WERI-Rb-1 (cell line): Measurements from ENCODE around the gene EMILIN2.
A peak's percentile ranks its signal among the peaks of the same experiment; 100 is the strongest.

Experiments
- DNase-seq: peaks from one replicate; pipeline ENCODE4 v3.0.0-alpha.2; 2020
- H3K27ac ChIP-seq: fragments of 250-450 bp; sonication (Bioruptor Pico); 2 replicates; pipeline ENCODE4 v1.5.1; 2020; ENCODE audit warnings: mild to moderate bottlenecking, moderate library complexity
- H3K27me3 ChIP-seq: fragments of 250-450 bp; sonication (Bioruptor Pico); 2 replicates; pipeline ENCODE4 v1.5.1; 2021; ENCODE audit warnings: mild to moderate bottlenecking, low read depth, moderate library complexity; ENCODE audit not compliant: insufficient read depth, severe bottlenecking
- H3K36me3 ChIP-seq: fragments of 250-450 bp; sonication (Bioruptor Pico); 2 replicates; pipeline ENCODE4 v1.5.1; 2020; ENCODE audit warnings: mild to moderate bottlenecking, moderate library complexity
- H3K4me3 ChIP-seq: 2 replicates; pipeline ENCODE4 v1.5.1; 2011; ENCODE audit warnings: low read depth, mild to moderate bottlenecking, control low read depth, low read length
- H3K9me3 ChIP-seq: fragments of 250-450 bp; sonication (Bioruptor Pico); 2 replicates; pipeline ENCODE4 v1.5.1; 2021; ENCODE audit warnings: mild to moderate bottlenecking, moderate library complexity; ENCODE audit not compliant: severe bottlenecking
- CTCF ChIP-seq: IDR thresholded peaks from 2 replicates; pipeline ENCODE4 v1.5.1; 2011; ENCODE audit warnings: low read depth, mild to moderate bottlenecking, control low read depth, inconsistent platforms, low read length

The EMILIN2 gene

GRCh38 chr18:2932247-2933181, 85.7 kb downstream of the EMILIN2 start:
- Histone ChIP-seq H3K9me3 (no peaks in the 10 kb centered on the region), H3K27ac (no peak overlapping the region; the same call in 1 of the 2 replicates), H3K27me3 (no peaks in the 10 kb centered on the region), H3K4me3 (no peak overlapping the region), H3K36me3 (peaks cover 54% of the 10 kb centered on the region)
- TF ChIP-seq CTCF = peak; percentile 24; the same call in 1 of the 2 replicates
- no peak for DNase-seq

- Histone ChIP-seq H3K4me3 (no peak overlapping the region), H3K9me3 (no peaks in the 10 kb centered on the region), H3K36me3 (peaks cover 57% of the 10 kb centered on the region), H3K27ac (no peak overlapping the region), H3K27me3 (no peaks in the 10 kb centered on the region)
- no peak for TF ChIP-seq CTCF
- DNase-seq = no peak
Measured at GRCh38 chr18:2933995-2934394, 87.2 kb downstream of the EMILIN2 start.

- no peak for DNase-seq
- Histone ChIP-seq H3K9me3 (no peaks in the 10 kb centered on the region), H3K4me3 (no peak overlapping the region), H3K36me3 (peaks cover 52% of the 10 kb centered on the region), H3K27ac (no peak overlapping the region), H3K27me3 (no peaks in the 10 kb centered on the region)
- no peak for TF ChIP-seq CTCF
Measured at GRCh38 chr18:2935438-2936192, 88.8 kb downstream of the EMILIN2 start.

- Histone ChIP-seq H3K9me3 (no peaks in the 10 kb centered on the region), H3K36me3 (peaks cover 28% of the 10 kb centered on the region), H3K27ac (no peak overlapping the region), H3K27me3 (no peaks in the 10 kb centered on the region), H3K4me3 (no peak overlapping the region)
- TF ChIP-seq CTCF = no peak
- DNase-seq = no peak
Measured at GRCh38 chr18:2939317-2939716, 92.5 kb downstream of the EMILIN2 start.

- Histone ChIP-seq H3K27ac (no peak overlapping the region), H3K36me3 (peaks cover 42% of the 10 kb centered on the region), H3K9me3 (no peaks in the 10 kb centered on the region), H3K27me3 (no peaks in the 10 kb centered on the region), H3K4me3 (no peak overlapping the region)
- no peak for DNase-seq
- 0 out of 2 replicates have a peak, but pooled peaks have one; percentile 11 for TF ChIP-seq CTCF
Measured at GRCh38 chr18:2948038-2948437, 101.2 kb downstream of the EMILIN2 start.
